GM12873 (cell line): ENCODE measurements around the gene KISS1R.

Experiments used
- CTCF ChIP-seq: IDR thresholded peaks from 2 replicates; pipeline ENCODE4 v1.5.1; 2012; ENCODE audit warnings: low read depth, mild to moderate bottlenecking, moderate library complexity, low read length, control low read depth; ENCODE audit not compliant: insufficient read depth; ENCODE audit errors: missing control alignments

KISS1R gene

DNA sequence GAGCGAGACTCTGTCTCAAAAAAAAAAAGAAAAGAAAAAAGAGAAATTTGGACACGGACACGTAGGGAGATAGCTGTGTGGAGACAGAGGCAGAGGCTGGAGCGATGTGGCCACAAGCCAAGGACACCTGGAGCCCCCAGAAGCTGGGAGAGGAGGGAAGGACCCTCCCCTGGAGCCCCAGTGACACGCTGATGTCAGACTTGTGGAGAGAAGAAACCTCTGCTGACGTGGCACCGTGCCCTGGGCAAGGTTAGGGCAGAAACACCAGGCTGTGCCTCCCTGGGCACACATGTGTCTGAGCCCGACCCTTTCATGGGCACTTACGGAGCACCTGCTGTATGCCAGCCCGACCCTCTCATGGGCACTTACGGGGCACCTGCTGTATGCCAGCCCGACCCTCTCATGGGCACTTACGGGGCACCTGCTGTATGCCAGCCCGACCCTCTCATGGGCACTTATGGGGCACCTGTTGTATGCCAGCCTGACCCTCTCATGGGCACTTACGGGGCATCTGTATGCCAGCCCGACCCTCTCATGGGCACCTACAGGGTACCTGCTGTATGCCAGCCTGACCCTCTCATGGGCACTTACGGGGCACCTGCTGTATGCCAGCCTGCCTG is 26.5 kb downstream of the KISS1R start:
- TF ChIP-seq CTCF, result no peak

DNA sequence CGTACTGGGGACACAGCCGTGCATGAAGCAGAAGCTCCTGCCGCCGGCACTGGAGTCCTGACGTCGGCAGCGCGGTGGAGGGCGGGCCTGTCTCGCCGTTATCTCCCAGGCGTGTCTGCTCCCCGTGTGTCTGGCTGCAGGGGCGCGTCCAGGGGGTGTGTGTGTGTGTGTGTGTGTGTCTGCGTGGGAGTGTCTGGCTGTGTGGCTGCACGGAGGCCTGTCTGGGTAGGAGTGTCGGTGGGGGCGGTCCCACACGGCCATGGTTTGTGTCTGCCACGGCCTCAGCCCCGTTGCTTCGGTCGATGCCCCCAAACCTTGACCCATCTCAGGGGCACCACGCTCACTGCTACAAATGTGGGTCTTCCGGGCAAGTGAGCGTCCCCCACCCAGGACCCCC is 27.0 kb downstream of the KISS1R start:
- no peak for TF ChIP-seq CTCF

DNA sequence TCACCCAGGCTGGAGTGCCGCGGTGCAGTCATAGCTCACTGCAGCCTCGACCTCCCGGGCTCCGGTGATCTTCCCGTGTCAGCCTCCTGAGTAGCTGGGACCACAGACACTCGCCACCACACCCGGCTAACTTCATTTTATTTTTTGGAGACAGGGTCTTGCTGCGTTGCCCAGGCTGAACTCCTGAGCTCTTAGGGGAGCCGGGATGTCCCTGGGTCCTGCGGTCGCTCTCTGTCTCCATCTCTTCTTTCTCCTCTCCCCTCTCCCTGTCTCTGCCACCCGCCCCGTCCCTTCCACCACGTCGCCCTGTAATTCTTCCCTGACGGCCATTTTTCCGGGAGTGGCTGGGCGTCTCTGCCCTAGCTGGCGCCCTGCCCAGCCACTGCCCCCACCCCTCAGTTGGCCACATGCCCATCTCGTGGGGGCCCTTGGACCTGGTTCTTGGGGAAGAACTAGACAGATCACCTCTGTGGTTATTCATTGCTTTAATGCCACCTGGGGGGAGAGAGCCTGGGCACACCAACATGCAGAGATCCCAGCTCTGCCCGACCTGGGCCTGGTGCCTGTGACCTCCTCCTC is 27.6 kb downstream of the KISS1R start:
- TF ChIP-seq CTCF, result no peak

DNA sequence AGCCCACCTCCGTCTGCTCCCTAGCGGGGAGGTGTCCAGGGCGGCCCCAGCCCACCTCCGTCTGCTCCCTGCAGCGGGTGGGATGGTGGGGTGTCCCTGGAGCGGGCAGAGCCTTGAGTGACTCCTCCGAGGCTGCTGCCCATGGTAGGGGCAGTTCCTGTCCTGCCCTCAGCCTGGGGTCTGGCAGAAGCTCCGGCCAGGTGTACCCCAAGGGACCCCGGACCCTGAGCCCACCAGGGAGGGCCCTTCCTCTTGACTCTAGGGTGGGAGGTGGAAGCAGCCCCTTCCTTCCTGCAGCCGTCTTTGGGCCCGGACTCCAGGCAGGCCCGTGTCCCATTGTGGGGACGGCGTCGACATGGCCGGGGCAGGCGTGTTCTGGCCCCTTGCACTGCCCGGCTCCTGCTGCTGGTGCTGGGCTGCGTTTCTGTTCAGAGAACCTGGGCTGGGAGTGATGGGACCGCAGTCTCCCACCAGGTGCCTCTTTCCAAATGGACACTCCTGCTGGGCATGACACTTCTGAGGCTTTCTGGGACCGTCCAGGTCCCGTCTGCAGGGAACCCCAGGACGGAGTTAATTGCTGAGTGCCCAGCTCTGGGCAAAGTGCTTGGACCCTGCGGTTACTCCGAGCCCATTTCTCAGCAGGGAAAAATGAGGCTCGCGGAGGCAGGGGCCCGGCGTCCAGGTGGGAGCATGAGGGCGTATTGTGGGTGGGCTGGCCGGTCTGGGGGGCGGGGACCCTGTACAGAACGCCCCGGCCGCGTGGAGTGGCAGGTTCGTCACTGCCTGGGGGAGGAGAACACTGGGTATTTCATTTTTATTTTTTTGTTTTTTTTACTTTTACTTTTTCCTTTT is 28.5 kb downstream of the KISS1R start:
- TF ChIP-seq CTCF, result no peak

- TF ChIP-seq CTCF, result peak; percentile 33
These were observed 30.1 kb downstream of the KISS1R start for GRCh38 chr19:947090-947706.

DNA sequence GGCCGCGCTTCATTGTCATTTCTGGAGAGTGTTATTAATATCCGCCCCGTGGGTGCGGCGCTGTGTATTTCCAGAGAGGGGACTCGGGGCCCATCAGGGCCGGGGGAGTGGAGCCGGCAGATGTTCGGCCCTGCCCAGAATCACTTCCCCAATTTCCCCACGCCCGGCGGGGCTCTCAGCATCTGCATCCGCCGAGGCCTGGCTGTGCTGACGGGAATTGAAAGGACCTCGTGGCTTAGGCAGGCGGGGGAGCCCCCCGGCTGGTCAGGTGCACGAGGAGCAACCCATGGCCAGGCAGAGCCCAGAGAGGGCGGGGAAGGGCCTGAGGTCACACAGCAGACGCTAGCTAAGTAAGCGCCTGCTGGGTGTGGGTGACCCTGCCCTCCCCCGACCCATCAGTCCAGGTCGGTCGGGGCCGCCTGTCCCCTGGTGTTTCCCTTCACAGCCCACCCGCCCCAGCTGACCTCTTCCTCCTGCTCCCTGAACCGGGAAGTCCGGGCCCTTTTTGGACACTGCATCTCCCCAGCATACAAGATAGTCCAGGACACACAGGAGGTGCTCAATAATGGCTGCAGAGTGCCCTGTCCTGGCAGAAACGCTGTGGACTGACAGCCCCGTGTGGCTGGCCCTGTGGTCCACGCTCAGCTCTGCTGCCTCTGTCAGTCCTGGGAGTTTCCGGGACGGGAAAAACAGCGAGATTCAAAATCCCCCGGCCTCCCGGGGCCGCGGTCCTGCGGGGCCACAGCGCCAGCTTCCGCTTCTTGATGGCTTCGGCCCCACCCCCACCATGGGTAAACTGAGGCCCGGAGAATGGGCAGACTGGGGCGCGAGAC is 30.8 kb downstream of the KISS1R start:
- no peak for TF ChIP-seq CTCF
